Motor neuron (in vitro differentiated cells): ENCODE measurements around the gene HIPK3. TPM values are rescaled to one million over a fixed set of nuclear protein-coding genes. Genes with fewer than 3 reads are reported as not detected.
"Not testable (repeated sequence)": the region's sequence is repeated elsewhere in the genome, so short reads cannot be mapped to it uniquely, and the experiment has no call there.

Source experiments
- ATAC-seq, 8 experiments: fragments of 200-7000 bp; cut with Tn5 transposase; replicated peaks in 6 of 8; 2 replicates each; pipeline ENCODE4 v1.8.0; 2021; ENCODE audit warnings: mild to moderate bottlenecking in 8 of 8, moderate library complexity in 8 of 8
- H3K27ac ChIP-seq, 2 donors: fragments of 250-450 bp; sonication (Bioruptor Pico); 2 replicates each; pipeline ENCODE4 v1.9.0; 2021; ENCODE audit warnings: antibody characterized with exemption in 2 of 2, mild to moderate bottlenecking in 2 of 2, moderate library complexity in 1 of 2
- H3K4me1 ChIP-seq, 2 donors: fragments of 250-450 bp; sonication (Bioruptor Pico); replicated peaks in 1 of 2; 2 replicates each; pipeline ENCODE4 v1.6.1; 2021; ENCODE audit warnings: antibody characterized with exemption in 2 of 2, mild to moderate bottlenecking in 2 of 2, moderate library complexity in 1 of 2
- H3K4me3 ChIP-seq, 5 donors: fragments of 250-450 bp; sonication (Bioruptor Pico); 2 replicates each; pipeline ENCODE4 v1.9.0; 2021; ENCODE audit warnings: antibody characterized with exemption in 5 of 5, mild to moderate bottlenecking in 5 of 5, moderate library complexity in 4 of 5
- WGBS, 10 experiments: fragments of 450-650 bp; shearing (Covaris generic); methylation state at CpG; one replicate each; pipeline ENCODE4 v1.0.0; 2022; 5-methylcytosine and 5-hydroxymethylcytosine counted together
- in situ Hi-C, 9 experiments: fragments of 400-800 bp; cut with MboI; loops; one replicate each; pipeline ENCODE4 v1.15.0; 2021; ENCODE audit warnings: low sequenced_read_pairs in 9 of 9, low pct_unique_long_range_greater_than_20kb in 2 of 9; ENCODE audit not compliant: unreplicated experiment in 9 of 9
- total RNA-seq, 8 experiments: library from RNA; unstranded; fragments of 300-600 nt; gene quantifications; 2 replicates each; pipeline versions ENCODE4 v1.2.3 to v1.2.4, GENCODE V29; 2022

Gene HIPK3
- total RNA-seq, 8 experiments from 2014 or later: 32.4 to 74.1 (median 48.2) TPM

DNA sequence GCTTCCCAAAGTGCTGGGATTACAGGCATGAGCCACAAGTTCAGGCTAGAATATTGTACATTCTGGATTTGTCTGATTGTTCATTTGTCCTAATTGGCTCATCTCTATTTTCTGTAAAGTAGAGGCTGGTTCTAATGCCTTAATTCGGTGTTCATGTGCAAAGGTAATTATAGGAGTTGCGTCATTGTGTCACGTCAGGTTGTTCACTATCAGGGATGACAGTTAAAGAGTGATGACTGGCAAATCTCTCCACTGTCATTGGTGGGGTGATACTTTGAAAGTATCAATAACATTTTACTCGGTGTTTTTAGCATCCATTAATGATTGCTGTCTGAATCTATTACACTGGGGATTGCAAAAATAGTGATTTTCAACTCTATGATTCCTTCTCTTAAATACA lies 103.5 kb downstream of the HIPK3 start:
- in situ Hi-C loops: loop anchor here in 8 of 9 experiments (5.0 to 25.0 kb wide), 3 partner anchors 324 to 327 kb away; no protein-coding TSS in a partner anchor
- Histone ChIP-seq H3K4me3 (no peak overlapping the region), H3K27ac (no peak overlapping the region), H3K4me1 (no peaks in the 10 kb centered on the region)
- 36 to 100% (median 80%) methylated on average over 2 to 4 of the region's 4 CpGs; no CpG with 5 or more reads in 2 of the 10 experiments for WGBS, 10 experiments
- ATAC-seq: no peak

GRCh38 chr11:33362051-33362910 lies 105.1 kb downstream of the HIPK3 start:
- in situ Hi-C loops: loop anchor here in 8 of 9 experiments (5.0 to 25.0 kb wide), 3 partner anchors 323 to 325 kb away; no protein-coding TSS in a partner anchor
- no peak overlapping the region for H3K4me3 ChIP-seq
- H3K4me1 ChIP-seq: no peaks in the 10 kb centered on the region
- ATAC-seq: peak in 4 of 8 experiments; percentile 34 to 75 (median 66)
- WGBS, 10 experiments: 0 to 100% (median 23%) methylated on average over 1 to 6 of the region's 6 CpGs
- H3K27ac ChIP-seq: no peak overlapping the region

DNA sequence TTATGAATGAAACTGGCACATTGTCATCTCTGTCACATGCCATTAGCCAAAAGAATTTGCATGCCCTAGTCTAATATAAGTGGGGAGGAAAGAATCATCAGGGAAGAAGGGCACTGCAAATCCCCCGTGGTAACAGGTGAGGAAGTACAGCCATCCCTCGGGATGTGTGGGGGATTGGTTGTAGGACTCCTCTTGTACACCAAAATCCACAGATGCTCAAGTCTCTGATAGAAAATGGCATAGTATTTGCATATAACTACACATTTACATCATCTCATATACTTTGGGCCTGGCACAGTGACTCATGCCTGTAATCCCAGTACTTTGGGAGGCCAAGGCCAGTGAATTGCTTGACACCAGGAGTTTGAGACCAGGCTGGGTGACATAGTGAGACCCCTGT lies 109.7 kb downstream of the HIPK3 start:
- Histone ChIP-seq H3K4me1 (no peaks in the 10 kb centered on the region), H3K4me3 (no peak overlapping the region), H3K27ac (no peak overlapping the region)
- peak in 2 of 8 experiments; percentile 22 to 36 for ATAC-seq
- in situ Hi-C loops: loop anchor here in 6 of 9 experiments (10.0 to 25.0 kb wide), 2 partner anchors 318 to 320 kb away; no protein-coding TSS in a partner anchor
- WGBS, 10 experiments: 60 to 100% (median 87%) methylated on average over 1 to 2 of the region's 2 CpGs; no CpG with 5 or more reads in 4 of the 10 experiments

GRCh38 chr11:33368475-33368874 lies 111.3 kb downstream of the HIPK3 start:
- 75 to 88% (median 81%) methylated on average over 3 to 4 of the region's 4 CpGs; no CpG with 5 or more reads in 3 of the 10 experiments for WGBS, 10 experiments
- ATAC-seq, H3K4me1 ChIP-seq, H3K4me3 ChIP-seq, H3K27ac ChIP-seq: not testable (repeated sequence)
- in situ Hi-C loops: loop anchor here in 6 of 9 experiments (10.0 to 25.0 kb wide), 2 partner anchors 316 to 319 kb away; no protein-coding TSS in a partner anchor

- Histone ChIP-seq H3K27ac (no peak overlapping the region), H3K4me3 (no peak overlapping the region), H3K4me1 (no peaks in the 10 kb centered on the region)
- WGBS, 10 experiments: 20 to 100% (median 100%) methylated on average over 1 of the region's 1 CpG; no CpG with 5 or more reads in 1 of the 10 experiments
- in situ Hi-C loops: loop anchor here in 6 of 9 experiments (10.0 to 25.0 kb wide), 2 partner anchors 316 to 318 kb away; no protein-coding TSS in a partner anchor
- ATAC-seq: no peak
Observed at GRCh38 chr11:33368931-33369330, 111.8 kb downstream of the HIPK3 start.

DNA sequence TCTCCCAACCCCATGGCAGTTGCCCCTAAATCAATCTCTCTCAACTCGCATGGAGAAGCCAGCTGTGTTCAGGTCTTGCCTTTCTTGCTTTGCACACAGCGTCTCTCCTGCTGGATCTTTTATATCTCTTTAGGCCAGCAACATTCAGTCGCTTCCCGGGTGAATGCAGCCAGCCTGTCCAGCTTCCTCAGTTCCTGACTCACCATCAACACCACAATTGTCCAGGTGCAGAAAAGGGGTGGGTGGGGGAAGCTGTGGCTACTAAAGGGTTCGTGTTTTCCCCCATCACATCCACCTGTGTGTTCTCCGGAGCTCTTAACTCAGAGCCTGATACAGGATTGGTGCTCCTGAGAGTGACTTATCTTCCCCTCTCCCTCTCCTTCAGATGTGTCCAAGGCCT lies 116.5 kb downstream of the HIPK3 start:
- Histone ChIP-seq H3K27ac (no peak overlapping the region), H3K4me1 (peaks cover 5 to 12% of the 10 kb centered on the region in 2 donors), H3K4me3 (no peak overlapping the region)
- no peak for ATAC-seq
- 38 to 97% (median 80%) methylated on average over 1 to 5 of the region's 6 CpGs; no CpG with 5 or more reads in 5 of the 10 experiments for WGBS, 10 experiments
- in situ Hi-C loops: loop anchor here in 3 of 9 experiments (25.0 kb wide), 1 partner anchor 314 kb away; no protein-coding TSS in a partner anchor

GRCh38 chr11:33375236-33375635 lies 118.1 kb downstream of the HIPK3 start:
- no peak overlapping the region for H3K27ac ChIP-seq
- H3K4me3 ChIP-seq: peak overlapping the region; percentile 51 to 94 (median 81)
- no peak for ATAC-seq
- 50 to 100% (median 88%) methylated on average over 1 to 10 of the region's 11 CpGs; no CpG with 5 or more reads in 2 of the 10 experiments for WGBS, 10 experiments
- in situ Hi-C loops: no loop called here
- peaks cover 11 to 12% of the 10 kb centered on the region in 2 donors for H3K4me1 ChIP-seq

- WGBS, 10 experiments: 0 to 20% (median 7%) methylated on average over 1 to 35 of the region's 70 CpGs; no CpG with 5 or more reads in 4 of the 10 experiments
- Histone ChIP-seq H3K4me3 (peak within 1 kb of the TSS; percentile 51 to 94 (median 81)), H3K4me1 (peaks cover 11 to 12% of the 10 kb centered on the region in 2 donors), H3K27ac (peak within 1 kb of the TSS; percentile 1 to 74)
- in situ Hi-C loops: no loop called here
- ATAC-seq: peak; percentile 57 to 83 (median 76)
Observed at GRCh38 chr11:33375688-33376311, 118.6 kb downstream of the HIPK3 start, which contains the start of gene KIAA1549L. TSS of gene KIAA1549L (plus strand) at chr11:33376108.

GRCh38 chr11:33376331-33377310 lies 119.4 kb downstream of the HIPK3 start:
- peak; percentile 73 to 83 (median 76) for ATAC-seq
- Histone ChIP-seq H3K4me1 (peaks cover 11 to 12% of the 10 kb centered on the region in 2 donors), H3K4me3 (peak overlapping the region; percentile 51 to 94 (median 81)), H3K27ac (peak overlapping the region; percentile 1 to 74)
- 0 to 37% (median 6%) methylated on average over 2 to 22 of the region's 106 CpGs; no CpG with 5 or more reads in 1 of the 10 experiments for WGBS, 10 experiments
- in situ Hi-C loops: no loop called here

- peaks cover 11 to 12% of the 10 kb centered on the region in 2 donors for H3K4me1 ChIP-seq
- in situ Hi-C loops: no loop called here
- 0 to 70% (median 54%) methylated on average over 3 to 10 of the region's 10 CpGs for WGBS, 10 experiments
- H3K27ac ChIP-seq: no peak overlapping the region
- peak overlapping the region; percentile 51 to 94 (median 81) for H3K4me3 ChIP-seq
- ATAC-seq: no peak
Observed at GRCh38 chr11:33377412-33378370, 120.5 kb downstream of the HIPK3 start.

GRCh38 chr11:33379947-33380346 lies 122.8 kb downstream of the HIPK3 start:
- in situ Hi-C loops: no loop called here
- 63 to 100% (median 95%) methylated on average over 1 to 3 of the region's 3 CpGs; no CpG with 5 or more reads in 5 of the 10 experiments for WGBS, 10 experiments
- H3K27ac ChIP-seq: no peak overlapping the region
- H3K4me3 ChIP-seq: no peak overlapping the region
- ATAC-seq: no peak
- H3K4me1 ChIP-seq: peaks cover 11 to 12% of the 10 kb centered on the region in 2 donors
